CD14-positive monocyte (primary cell): ENCODE measurements around the gene RFX2. TPM values are rescaled to one million over a fixed set of nuclear protein-coding genes. Genes with fewer than 3 reads are reported as not detected.

Source experiments
- DNase-seq, 3 donors: peaks; one replicate each; pipeline ENCODE4 v3.0.0-alpha.2; 2011 to 2022
- H2AFZ ChIP-seq: 2 replicates; pipeline ENCODE4 v1.6.0; 2012; ENCODE audit warnings: mild to moderate bottlenecking, low read depth, low read length, inconsistent platforms; ENCODE audit not compliant: insufficient read depth, poor library complexity, severe bottlenecking
- H3K27ac ChIP-seq, 2 donors: 1 replicate in 1 of 2; 2 replicates in 1 of 2; pipeline ENCODE4 v1.5.1; 2012 to 2013; ENCODE audit warnings: low read length in 2 of 2, control low read depth in 1 of 2, inconsistent platforms in 1 of 2, low read depth in 1 of 2, mild to moderate bottlenecking in 1 of 2
- H3K27me3 ChIP-seq, 2 donors: one replicate each; pipeline versions ENCODE4 v1.6.0 to v1.6.1; 2011 to 2013; ENCODE audit warnings: low read length in 2 of 2; ENCODE audit not compliant: control insufficient read depth in 2 of 2, insufficient read depth in 2 of 2
- H3K36me3 ChIP-seq, 2 donors: replicated peaks in 1 of 2; 1 replicate in 1 of 2; 2 replicates in 1 of 2; pipeline versions ENCODE4 v1.5.1 to v1.6.1; 2012 to 2013; ENCODE audit warnings: low read length in 2 of 2, control low read depth in 1 of 2, inconsistent platforms in 1 of 2, mild to moderate bottlenecking in 1 of 2; ENCODE audit not compliant: insufficient read depth in 2 of 2, control insufficient read depth in 1 of 2
- H3K4me1 ChIP-seq, 2 donors: 1 replicate in 1 of 2; 2 replicates in 1 of 2; pipeline versions ENCODE4 v1.5.1 to v1.6.1; 2012 to 2013; ENCODE audit warnings: low read length in 2 of 2, control low read depth in 1 of 2, inconsistent platforms in 1 of 2, mild to moderate bottlenecking in 1 of 2, moderate library complexity in 1 of 2; ENCODE audit not compliant: insufficient read depth in 2 of 2, control insufficient read depth in 1 of 2
- H3K4me2 ChIP-seq: replicated peaks from 2 replicates; pipeline ENCODE3; 2012; ENCODE audit warnings: low read length, moderate library complexity, mild to moderate bottlenecking; ENCODE audit not compliant: poor library complexity, severe bottlenecking; ENCODE audit errors: extremely low read depth
- H3K4me3 ChIP-seq, 3 experiments: fragments of 200-600 bp in 1 of 3; sonication (generic) in 1 of 3; replicated peaks in 1 of 3; 1 replicate in 2 of 3; 2 replicates in 1 of 3; pipeline ENCODE4 v1.5.1; 2011 to 2013; ENCODE audit warnings: low read length in 3 of 3, mild to moderate bottlenecking in 3 of 3, control low read depth in 2 of 3, low read depth in 2 of 3, inconsistent platforms in 1 of 3, moderate library complexity in 1 of 3
- H3K79me2 ChIP-seq: 2 replicates; pipeline ENCODE4 v1.6.0; 2012; ENCODE audit warnings: mild to moderate bottlenecking, control low read depth, inconsistent platforms, low read length, moderate library complexity; ENCODE audit not compliant: insufficient read depth
- H3K9ac ChIP-seq: 2 replicates; pipeline ENCODE4 v1.6.0; 2017; ENCODE audit warnings: low read length, mild to moderate bottlenecking; ENCODE audit not compliant: insufficient read depth, poor library complexity, severe bottlenecking
- H3K9me3 ChIP-seq, 2 donors: replicated peaks in 1 of 2; 1 replicate in 1 of 2; 2 replicates in 1 of 2; pipeline versions ENCODE4 v1.5.1 to v1.6.1; 2012 to 2013; ENCODE audit warnings: low read length in 2 of 2, control low read depth in 1 of 2; ENCODE audit not compliant: control insufficient read depth in 1 of 2, insufficient read depth in 1 of 2
- H4K20me1 ChIP-seq: 2 replicates; pipeline ENCODE4 v1.6.0; 2012; ENCODE audit warnings: mild to moderate bottlenecking, low read length, control low read depth, moderate library complexity; ENCODE audit not compliant: insufficient read depth
- H3K27ac Mint-ChIP-seq, 7 donors: one replicate each; pipeline ENCODE4 v1.8.0; 2020; ENCODE audit warnings: mild to moderate bottlenecking in 7 of 7, mixed read lengths in 7 of 7, moderate library complexity in 6 of 7, inconsistent platforms in 2 of 7
- H3K27me3 Mint-ChIP-seq, 3 donors: one replicate each; pipeline ENCODE4 v1.8.0; 2021 to 2022; ENCODE audit warnings: low read depth in 3 of 3, mild to moderate bottlenecking in 3 of 3, mixed read lengths in 3 of 3, moderate library complexity in 3 of 3, inconsistent platforms in 1 of 3
- H3K36me3 Mint-ChIP-seq, 2 donors: one replicate each; pipeline ENCODE4 v1.8.0; 2020; ENCODE audit warnings: mixed read lengths in 2 of 2, inconsistent platforms in 1 of 2, mild to moderate bottlenecking in 1 of 2
- H3K4me1 Mint-ChIP-seq: one replicate; pipeline ENCODE4 v1.8.0; 2020; ENCODE audit warnings: mild to moderate bottlenecking, mixed read lengths
- H3K4me3 Mint-ChIP-seq, 2 donors: one replicate each; pipeline ENCODE4 v1.8.0; 2020; ENCODE audit warnings: mild to moderate bottlenecking in 2 of 2, mixed read lengths in 2 of 2, moderate library complexity in 1 of 2
- H3K9me3 Mint-ChIP-seq, 7 donors: one replicate each; pipeline ENCODE4 v1.8.0; 2020 to 2022; ENCODE audit warnings: mixed read lengths in 7 of 7, mild to moderate bottlenecking in 6 of 7, moderate library complexity in 6 of 7, inconsistent platforms in 2 of 7
- CTCF ChIP-seq: fragments of 200-600 bp; IDR thresholded peaks from one replicate; pipeline ENCODE4 v1.8.0; 2022; ENCODE audit warnings: antibody characterized with exemption, mild to moderate bottlenecking
- WGBS: methylation state at CpG from one replicate; pipeline ENCODE4 v1.1.5; 2013; ENCODE audit warnings: missing lambda C conversion rate; ENCODE audit not compliant: insufficient coverage; 5-methylcytosine and 5-hydroxymethylcytosine counted together
- intact Hi-C, 2 donors: fragments of 100-400 bp; cut with micrococcal nuclease; formaldehyde crosslinking; loops; one replicate each; pipeline versions ENCODE4 v1.15.0 to v1.15.1; 2023
- polyA plus RNA-seq, 3 donors: library from polyadenylated mRNA; depleted of rRNA in 1 of 3; unstranded in 2 of 3; stranded (reverse) in 1 of 3; fragments of 300-500 nt in 2 of 3; fragments of >200 nt in 1 of 3; fragmentation: Illumina TruSeq in 2 of 3; gene quantifications; 1 replicate in 2 of 3; 2 replicates in 1 of 3; pipeline ENCODE4 v1.2.3, GENCODE V29; 2012 to 2021

Gene RFX2
- polyA plus RNA-seq, 3 donors: 5.7 to 12.9 (median 8.7) TPM

GRCh38 chr19:6086068-6086788, 24.1 kb downstream of the RFX2 start:
- Mint-ChIP-seq H3K27me3 (peaks cover 0 to 3% (median 0%) of the 10 kb centered on the region in 3 donors), H3K4me1 (peaks cover 32% of the 10 kb centered on the region), H3K27ac (peak overlapping the region in 5 of 7 donors; percentile 11 to 99 (median 95)), H3K9me3 (peaks cover 0 to 2% (median 0%) of the 10 kb centered on the region in 7 donors), H3K4me3 (peak overlapping the region in 1 of 2 donors; percentile 81), H3K36me3 (peaks cover 0 to 6% of the 10 kb centered on the region in 2 donors)
- Histone ChIP-seq H3K4me1 (peaks cover 28 to 32% of the 10 kb centered on the region in 2 donors), H3K36me3 (no peaks in the 10 kb centered on the region), H2AFZ (no peak overlapping the region), H3K9ac (no peak overlapping the region), H3K27ac (no peak overlapping the region), H3K4me2 (peak overlapping the region; percentile 60), H4K20me1 (no peaks in the 10 kb centered on the region), H3K4me3 (no peak overlapping the region), H3K9me3 (no peaks in the 10 kb centered on the region), H3K27me3 (no peaks in the 10 kb centered on the region), H3K79me2 (peaks cover 17% of the 10 kb centered on the region)
- WGBS: 68% methylated on average over 10 of the region's 12 CpGs
- peak in 1 of 3 donors; percentile 19 for DNase-seq
- intact Hi-C loops: loop anchor here in 1 of 2 donors (5.0 kb wide), 1 partner anchor 36 kb away; no protein-coding TSS in a partner anchor
- TF ChIP-seq CTCF: no peak

- TF ChIP-seq CTCF: no peak
- Mint-ChIP-seq H3K9me3 (peaks cover 0 to 2% (median 0%) of the 10 kb centered on the region in 7 donors), H3K4me3 (no peak overlapping the region), H3K36me3 (peaks cover 0 to 3% of the 10 kb centered on the region in 2 donors), H3K27ac (no peak overlapping the region), H3K4me1 (peaks cover 31% of the 10 kb centered on the region), H3K27me3 (peaks cover 0 to 5% (median 0%) of the 10 kb centered on the region in 3 donors)
- WGBS: 100% methylated on average over 2 of the region's 2 CpGs
- intact Hi-C loops: loop anchor here in 1 of 2 donors (2.0 to 5.0 kb wide), 2 partner anchors 14 to 37 kb away; no protein-coding TSS in a partner anchor
- DNase-seq: no peak
- no peak overlapping the region for H3K4me2 ChIP-seq
- H2AFZ ChIP-seq: no peak overlapping the region
- peaks cover 28 to 32% of the 10 kb centered on the region in 2 donors for H3K4me1 ChIP-seq
- H3K36me3 ChIP-seq: no peaks in the 10 kb centered on the region
- H3K27me3 ChIP-seq: no peaks in the 10 kb centered on the region
- no peak overlapping the region for H3K4me3 ChIP-seq
- H3K9me3 ChIP-seq: no peaks in the 10 kb centered on the region
- no peaks in the 10 kb centered on the region for H4K20me1 ChIP-seq
- no peak overlapping the region for H3K9ac ChIP-seq
- H3K27ac ChIP-seq: no peak overlapping the region
- H3K79me2 ChIP-seq: peaks cover 10% of the 10 kb centered on the region
Measured at GRCh38 chr19:6084821-6085220, 25.5 kb downstream of the RFX2 start.
